Stimulated activated CD8-positive, alpha-beta memory T cell treated with anti-CD3 and anti-CD28 coated beads, Interleukin-12 subunit alpha, Interleukin-12 subunit beta, amount 100 ng/mL, for 24 hours (primary cell): ENCODE measurements around the gene MED10.
"Not testable (repeated sequence)": the region's sequence is repeated elsewhere in the genome, so short reads cannot be mapped to it uniquely, and the experiment has no call there.

ENCODE experiments used
- DNase-seq: peaks from one replicate; pipeline ENCODE4 v3.0.0-alpha.2; 2020; ENCODE audit errors: extremely low read depth

Gene MED10

DNA sequence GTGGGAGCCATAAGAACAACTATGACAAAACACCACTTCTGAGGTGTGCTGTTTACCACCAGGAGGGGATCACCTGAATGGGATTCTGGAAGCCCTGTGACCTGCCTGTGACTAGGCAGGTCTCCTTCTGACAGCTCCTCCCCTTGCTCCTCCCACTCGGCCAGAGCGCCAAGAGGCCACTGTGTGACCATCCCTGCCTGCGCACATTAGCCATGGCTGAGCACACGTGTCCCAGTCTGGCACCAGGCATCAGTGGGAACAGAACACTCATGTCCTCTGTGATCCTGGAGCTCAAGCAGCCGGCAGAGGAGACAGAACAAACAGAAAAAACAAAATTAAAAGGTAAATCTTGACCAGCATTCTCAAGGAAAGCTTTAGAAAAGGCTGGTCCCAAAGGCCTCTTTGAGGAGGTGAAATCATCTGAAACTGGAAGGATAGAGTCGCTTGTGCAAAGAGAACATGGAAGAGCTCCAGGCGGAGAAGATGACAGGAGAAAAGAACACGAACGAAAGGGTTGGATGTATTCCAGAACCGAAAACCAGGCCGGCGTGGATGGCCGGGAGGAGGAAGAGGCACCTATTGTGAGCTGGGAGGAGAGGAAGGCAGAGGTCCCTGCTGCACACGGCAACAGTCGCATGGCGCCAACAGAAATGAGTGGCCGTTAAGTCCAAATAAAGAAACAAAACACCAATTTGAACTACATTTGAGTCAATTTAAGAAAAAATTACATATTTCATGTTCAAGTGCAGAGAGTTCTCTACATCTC lies 5.1 kb downstream of the MED10 start:
- no peak for DNase-seq

DNA sequence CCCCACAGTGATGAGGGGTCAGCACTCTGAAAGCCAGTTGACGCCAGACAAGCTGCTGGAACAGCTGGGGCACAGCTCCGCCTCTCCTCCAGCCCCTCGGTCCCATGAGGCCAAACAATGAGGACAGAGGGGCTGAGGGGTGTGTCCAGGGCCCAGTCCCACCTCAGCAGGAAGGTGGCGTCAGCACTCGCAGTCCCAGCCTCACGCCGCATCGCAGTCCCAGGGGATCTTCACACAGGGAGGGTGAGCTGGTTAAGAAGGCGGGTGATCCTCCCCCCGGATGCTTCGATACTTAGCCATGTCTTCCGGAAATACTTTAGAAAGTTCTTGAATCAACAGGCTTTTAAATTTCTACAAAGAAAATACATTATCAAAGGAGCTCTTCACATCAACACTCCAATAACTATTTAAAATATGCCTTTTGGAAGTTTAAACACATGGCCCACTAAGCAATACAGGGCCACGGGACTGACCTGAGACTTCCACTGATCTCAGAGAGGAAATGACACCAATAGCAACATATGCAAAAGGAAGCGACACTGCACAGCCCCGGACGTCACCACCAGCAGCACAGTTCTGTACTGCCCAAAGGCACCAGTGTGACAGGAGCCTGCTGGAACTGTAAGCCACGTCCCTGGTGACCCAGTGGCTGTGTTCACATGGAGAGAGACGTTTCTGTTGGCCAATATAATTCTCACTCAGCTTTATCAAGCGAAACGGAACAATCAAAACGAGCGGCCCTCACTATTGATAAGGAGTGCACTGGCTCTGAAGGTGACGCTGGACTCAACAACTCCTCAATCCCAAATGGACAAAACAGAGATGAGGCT lies 5.9 kb downstream of the MED10 start:
- DNase-seq, result no peak

DNA sequence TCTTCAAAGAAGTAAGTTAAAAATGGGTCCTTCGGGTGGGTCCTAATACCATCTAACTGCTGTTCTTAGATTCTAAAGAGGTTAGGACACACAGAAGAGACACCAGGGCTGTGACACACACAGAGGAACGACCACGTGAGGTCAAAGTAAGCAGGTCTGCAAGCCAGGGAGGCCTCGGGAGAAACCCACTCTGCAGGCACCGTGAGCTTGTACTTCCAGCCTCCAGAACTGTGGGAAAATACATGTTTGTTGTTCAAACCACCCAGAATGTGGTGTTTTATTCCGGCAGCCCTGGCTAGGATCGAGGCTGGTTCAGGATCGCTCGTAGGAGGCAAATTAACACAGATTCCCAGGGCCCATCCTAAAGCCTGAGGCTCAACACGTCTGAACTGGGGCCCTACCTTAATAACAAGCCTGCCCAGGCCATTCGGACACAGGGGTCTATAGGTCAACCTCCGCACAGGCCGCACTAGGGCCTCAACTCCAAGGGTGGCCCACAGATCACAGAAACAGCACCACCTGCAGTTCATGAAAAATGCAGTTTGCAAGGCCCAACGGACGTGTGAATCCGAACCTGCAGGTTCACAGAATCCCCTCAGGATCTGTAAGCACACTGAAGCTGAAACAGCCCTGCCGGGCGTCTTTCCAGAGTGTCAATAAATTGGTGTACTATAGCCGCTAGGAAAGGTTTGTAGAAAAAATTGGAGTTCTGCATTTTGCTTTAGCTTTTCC lies 7.1 kb downstream of the MED10 start:
- DNase-seq, result no peak

DNA sequence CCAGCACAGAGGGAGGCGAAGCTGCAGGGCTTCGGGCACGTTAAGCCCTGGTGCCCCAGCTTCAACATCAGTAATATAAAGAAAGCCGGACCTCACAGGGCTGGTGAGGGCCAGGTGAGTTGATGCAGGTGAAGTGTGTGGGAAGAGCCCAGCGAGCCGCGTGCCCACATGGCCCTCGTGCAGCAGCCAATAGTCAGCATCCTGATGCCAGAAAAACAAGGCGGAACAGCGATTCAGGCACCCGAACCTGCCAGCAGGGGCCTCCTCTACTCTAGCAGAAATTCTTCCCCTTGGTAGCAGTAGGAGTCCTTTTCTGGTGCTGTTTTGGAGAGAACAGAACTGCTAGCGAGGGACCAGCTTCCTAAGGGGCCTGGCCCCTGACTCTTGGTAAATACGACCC lies 7.8 kb downstream of the MED10 start:
- DNase-seq, result no peak

DNA sequence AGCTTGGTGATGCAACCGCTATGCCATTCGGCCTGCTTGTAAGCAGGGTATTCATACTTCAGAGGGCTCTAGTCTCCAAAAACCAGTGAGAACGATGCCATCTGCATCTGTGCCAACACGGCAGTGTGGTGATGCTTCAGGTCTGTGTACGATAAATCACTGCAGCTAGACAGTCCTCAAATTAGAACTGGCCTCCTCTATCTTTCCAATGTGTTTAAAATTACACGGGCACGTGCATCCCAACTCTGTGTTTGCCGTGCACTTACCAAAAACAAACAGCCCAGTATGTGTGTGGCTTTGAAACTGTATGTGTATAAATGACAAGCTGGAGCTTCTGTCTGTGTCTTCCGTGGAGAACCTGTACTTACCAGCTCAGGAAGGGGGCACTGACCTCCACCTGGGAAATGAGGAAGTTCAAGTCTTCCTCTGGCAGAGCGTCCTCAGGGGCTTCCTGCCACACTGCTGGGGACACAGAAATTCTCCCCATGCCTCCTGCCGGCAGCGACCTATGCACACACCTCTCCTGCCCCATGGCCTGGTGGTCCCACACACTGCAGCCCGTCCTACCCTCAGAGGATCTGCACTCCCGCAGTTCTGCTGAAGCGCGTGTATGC lies 12.3 kb downstream of the MED10 start:
- DNase-seq, result no peak

DNA sequence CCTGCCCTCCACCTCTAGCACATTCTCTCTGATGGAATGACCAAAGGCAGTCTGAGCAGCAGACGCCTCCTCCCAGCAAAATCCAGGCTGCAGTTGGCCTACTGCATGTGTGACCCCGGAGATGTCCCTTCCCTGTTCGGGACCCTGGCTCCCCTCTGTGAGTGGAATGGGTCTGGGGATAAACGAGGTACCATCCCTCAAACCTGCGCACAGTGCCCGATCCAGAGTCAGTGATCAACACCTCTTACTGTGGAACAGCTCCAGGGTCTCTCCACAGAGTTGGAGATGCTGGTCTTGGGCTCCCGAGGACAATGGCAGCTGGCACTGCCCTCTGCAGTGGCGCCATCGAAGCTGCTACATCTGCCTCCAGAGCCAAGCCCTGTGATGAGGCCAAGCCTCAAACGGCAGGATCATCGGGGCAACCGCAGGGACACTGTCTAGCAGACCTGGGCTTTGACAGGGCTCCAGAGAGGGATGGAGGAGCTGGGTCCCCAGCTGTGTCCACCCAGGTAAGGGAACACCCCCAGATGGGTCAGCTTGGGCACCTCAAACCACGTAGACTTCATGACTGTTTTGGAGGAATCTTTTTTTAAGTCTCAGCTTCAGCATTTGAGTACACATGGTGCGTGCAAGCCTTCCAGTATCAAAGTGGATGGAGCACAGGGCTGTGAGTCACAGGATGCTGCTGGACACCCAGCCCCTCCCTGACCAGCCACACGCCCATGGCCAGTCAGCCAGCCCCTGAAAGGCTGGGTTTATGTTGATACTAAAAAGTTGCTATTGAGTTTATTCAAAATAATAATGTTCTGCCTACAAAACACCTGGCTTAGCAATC lies 13.0 kb downstream of the MED10 start:
- no peak for DNase-seq

DNA sequence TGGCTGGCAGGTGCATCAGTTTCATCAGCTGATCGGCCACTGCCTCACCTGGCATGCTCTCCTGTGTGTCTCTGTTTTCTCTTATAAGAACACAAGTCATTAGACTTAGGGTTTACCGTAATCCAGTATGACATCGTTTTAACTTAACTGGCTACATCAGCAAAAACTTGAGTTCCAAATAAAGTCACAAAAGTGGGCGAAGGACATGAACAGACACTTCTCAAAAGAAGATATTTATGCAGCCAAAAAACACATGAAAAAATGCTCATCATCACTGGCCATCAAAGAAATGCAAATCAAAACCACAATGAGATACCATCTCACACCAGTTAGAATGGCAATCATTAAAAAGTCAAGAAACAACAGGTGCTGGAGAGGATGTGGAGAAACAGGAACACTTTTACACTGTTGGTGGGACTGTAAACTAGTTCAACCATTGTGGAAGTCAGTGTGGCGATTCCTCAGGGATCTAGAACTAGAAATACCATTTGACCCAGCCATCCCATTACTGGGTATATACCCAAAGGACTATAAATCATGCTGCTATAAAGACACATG lies 14.8 kb downstream of the MED10 start:
- DNase-seq, result not testable (repeated sequence)

DNA sequence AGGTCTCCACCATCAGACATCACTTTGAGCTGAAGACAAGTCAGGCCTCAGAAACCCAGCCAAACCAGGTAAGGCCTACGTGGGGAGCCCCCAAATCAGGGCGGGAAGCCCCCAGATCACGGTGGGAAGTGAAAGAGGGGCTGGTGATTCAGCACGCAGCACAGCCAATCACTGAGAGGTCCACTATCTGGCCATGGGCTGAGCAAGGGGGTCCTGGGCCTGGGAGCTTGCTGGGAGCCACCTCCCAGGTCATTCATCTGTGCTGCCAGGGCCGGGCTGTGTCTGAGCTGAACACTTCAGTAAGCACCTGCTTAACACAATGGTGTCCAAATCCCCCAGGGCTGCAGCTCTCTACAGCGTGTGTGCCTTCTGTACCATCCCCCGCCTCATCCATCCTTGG lies 15.5 kb downstream of the MED10 start:
- no peak for DNase-seq

DNA sequence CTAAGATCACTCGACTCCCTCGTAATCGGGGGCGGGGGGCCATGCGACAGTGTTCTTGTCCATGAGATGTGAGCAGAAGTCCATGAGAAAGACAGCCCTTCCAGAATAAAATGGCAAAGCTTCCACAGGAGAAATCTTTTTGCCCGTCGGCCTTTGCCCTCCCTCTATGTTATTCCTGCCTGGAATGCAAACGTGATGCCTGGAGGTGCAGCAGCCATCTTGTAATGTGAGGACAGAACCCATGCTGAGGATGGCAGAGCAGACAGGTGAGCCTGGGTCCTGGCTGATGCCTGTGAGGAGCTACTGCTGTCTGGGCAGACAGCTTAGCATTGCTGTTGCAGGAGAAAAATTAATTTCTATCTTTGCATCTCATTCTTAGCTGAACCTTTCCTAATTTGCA lies 17.2 kb downstream of the MED10 start:
- no peak for DNase-seq

DNA sequence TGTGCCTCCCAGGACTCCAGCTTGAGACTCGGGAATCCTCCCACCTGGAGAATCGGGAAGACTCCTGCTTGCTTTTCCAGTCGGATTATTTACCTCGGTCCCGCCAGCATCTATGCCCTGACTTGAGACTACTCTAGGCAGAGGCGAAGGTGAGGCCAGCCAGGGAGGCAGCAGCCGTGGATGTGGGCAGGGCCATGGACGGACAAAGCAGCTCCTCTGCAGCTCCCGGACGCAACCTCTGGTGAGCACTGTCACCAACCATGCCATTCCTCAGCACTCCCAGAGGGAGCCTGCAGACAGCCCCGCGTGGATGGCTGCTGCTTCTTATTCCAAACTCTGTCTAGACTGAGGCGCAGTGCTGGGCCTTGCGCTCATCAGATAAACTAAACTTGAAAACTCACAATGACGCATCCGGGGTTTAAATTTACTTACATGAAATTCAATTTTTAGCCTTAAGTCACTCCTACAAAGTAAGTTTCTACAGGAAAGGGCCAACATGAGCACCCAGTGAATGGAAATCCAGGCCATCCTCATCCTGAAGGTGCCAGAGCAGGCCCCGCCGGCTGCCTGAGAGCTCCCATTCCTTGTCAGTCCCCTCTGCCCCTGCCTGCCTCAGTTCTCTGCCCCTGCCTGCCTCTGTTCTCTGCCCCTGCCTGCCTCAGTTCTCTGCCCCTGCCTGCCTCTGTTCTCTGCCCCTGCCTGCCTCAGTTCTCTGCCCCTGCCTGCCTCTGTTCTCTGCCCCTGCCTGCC lies 17.8 kb downstream of the MED10 start:
- no peak for DNase-seq

DNA sequence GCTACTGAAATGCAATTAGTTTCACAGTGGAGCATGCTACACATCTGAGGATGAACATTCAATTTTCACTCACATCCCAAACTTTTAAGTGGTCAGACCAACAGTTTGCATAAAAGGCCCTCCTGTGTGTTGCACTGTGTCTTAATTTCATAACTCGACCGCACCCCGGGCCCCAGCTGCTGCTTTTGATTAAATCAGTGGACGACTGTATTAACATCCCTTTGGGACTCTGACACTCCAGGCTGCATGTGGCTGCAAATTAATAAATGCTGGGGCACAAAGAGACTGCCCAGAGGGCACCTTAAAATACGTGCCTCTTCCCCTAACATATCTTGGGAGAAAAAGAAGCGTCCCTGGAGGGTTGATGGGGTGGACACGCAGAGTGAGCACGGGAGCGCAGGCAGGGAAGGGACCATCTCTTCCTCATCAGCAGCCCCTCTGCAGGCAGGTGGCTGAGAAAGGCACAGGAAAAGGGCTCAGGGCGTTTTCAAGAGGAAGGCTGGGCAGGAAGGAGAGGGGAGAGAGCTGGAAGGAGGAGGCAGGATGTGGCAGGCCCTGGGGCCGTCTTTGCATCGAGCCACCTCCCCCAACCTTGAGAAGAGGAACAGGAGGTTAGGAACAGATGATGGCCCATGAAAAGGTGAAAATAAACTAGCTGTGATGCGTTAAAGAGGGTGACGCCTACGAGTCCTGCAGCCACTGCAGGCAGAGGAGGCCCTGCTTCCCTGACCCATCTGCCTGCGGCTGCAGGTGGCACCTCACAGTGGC lies 18.6 kb downstream of the MED10 start:
- no peak for DNase-seq

DNA sequence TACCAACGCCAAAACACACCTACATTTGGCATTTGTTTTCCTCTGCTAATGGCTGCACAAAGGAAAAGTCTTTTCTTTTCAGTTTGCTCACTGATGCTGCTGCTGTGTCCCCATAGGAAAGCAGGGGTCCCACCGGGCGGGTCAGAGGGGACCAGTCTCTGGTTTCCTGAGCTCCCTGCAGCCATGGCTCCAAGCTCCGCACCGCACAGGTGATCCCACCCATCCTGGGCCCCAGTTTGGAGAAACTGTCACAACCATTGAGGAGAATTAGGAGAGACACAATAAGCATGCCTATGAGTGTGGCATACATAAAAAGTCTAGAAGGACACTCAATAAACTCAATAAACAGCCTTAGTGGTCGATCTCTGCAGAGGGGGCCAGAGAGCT lies 19.9 kb downstream of the MED10 start:
- no peak for DNase-seq

DNA sequence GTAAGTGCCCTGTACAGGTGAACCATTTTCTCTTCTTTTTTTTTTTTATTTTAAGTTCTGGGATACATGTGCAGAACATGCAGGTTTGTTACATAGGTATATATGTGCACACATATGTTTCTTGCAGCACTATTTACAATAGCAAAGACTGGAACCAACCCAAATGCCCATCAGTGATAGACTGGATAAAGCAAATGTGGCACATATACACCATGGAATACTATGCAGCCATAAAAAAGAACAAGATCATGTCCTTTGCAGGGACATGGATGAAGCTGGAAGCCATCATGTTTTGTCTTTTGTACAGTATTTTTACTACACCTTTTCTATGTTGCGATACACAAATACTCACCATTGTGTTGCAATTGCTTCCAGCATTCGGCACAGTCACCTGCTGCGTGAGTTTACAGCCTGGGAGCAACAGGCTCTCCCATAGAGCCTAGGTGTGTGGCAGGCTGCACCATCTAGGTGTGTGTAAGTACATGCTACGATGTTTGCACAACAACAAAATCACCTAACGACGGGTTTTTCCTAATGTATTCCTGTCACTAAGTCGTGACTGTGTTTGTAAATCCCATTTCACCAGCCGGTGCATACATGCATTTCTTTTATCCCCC lies 20.4 kb downstream of the MED10 start:
- not testable (repeated sequence) for DNase-seq

DNA sequence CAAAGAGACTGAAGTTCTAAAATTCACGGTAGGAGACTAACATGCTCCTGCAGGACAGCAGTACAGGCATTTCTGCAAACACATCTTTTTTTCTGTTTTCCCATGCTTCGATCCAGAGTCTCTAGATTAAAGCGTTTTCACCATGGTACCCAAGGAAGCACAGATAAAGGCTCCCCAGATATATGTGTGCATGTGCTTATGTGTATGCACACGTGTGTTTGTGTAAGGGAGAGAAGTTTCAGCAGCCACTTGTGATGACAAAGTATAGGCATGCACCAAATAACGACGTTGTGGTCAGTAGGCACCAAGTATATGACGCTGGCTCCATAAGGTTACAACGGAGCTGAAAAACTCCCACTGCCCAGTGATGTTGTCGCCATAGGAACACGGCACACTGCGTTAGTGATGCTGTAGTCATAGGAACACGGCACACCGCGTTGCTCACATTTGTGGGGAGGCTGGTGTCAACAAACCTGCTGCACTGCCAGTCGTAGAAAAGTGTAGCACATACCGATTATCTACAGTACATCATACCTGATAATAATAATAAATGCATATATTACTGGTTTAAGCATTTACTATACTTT lies 21.7 kb downstream of the MED10 start:
- DNase-seq, result no peak

DNA sequence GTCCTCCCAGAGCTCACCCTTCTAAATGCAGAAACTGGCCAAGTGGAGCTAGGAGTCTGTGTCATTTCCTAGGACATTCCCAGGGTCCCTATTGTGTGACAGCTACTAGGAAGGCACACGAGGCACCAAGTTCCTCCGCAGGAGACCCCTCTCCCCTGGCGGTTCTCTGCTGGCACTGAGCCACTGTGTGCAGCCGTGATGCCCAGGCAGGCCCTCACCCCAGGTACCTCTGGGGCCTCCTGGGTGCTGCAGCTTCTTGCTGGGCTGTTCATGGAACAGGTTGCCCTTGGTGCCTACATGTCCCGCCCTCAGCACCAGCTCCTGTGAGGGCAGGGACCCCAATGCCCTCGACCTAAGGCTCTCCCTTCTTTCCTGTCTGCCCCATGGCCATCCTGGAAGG lies 23.1 kb downstream of the MED10 start:
- DNase-seq, result no peak

DNA sequence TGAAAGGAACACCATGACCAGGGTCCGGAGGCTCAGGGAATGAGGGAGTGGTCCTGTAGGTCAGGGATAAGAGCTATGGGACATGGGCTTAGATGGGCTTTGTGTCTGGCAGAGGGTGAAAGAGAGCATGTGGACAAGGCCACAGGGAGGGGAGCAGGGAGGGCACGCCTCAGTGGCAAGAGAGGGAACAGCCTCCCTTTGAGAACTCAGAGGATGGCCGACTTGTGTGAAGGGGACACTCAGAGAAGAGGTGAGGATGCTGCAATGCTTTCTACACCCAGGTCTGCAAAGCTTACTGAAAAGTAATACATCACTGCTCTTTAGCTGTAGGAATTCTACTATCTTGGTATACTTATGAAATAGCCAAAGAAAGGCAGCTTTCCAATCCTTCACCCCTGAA lies 23.5 kb downstream of the MED10 start:
- no peak for DNase-seq

DNA sequence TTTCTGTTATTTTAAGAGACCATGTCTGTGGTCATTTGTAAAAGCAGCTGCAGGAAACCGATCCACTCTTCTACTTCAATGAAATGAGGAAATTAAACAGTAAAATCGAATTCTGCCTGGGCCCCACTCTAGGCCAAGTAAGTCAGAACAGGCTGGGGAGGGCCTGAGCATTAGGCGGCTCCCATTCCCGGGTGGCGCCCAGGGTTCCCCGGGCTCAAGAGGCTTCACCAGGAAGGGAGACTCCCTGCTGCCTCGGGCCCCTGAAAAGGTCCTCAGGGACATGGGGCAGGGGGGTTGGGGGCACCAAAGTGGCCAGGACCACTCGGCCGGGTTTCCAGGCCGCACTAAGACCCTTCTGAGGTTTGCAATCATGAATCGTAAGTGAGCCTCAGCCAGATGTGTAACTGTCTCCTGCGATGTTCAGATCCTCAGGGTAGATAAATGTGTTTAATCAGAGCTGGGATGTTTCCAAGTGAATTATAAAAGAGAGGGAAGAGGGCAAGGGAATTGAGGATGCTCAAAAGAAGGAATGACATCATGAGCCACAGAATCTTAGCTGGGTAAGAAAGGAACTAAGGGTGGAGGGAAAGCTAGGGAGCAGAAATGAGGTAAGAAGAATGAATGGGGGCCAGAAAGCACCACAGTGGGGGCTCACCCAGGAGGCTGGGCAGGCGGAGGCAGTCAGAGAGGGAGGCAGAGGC lies 24.6 kb downstream of the MED10 start:
- no peak for DNase-seq
